Parathyroid adenoma (tissue), 2 donors: ENCODE measurements around the gene MRPS31.
"Not testable (repeated sequence)": the region's sequence is repeated elsewhere in the genome, so short reads cannot be mapped to it uniquely, and the experiment has no call there.

Source experiments
- H2AFZ ChIP-seq: fragments of 300-600 bp; sonication (generic); one replicate; pipeline ENCODE4 v1.7.0; 2017; ENCODE audit warnings: antibody characterized with exemption, mild to moderate bottlenecking
- H3K27ac ChIP-seq: fragments of 300-600 bp; sonication (generic); one replicate; pipeline ENCODE4 v1.7.0; 2017
- H3K27me3 ChIP-seq: fragments of 300-600 bp; sonication (generic); one replicate; pipeline ENCODE4 v1.7.0; 2017; ENCODE audit warnings: low read length; ENCODE audit not compliant: control insufficient read depth, insufficient read depth
- H3K36me3 ChIP-seq: fragments of 300-600 bp; sonication (generic); one replicate; pipeline ENCODE4 v1.7.0; 2017; ENCODE audit warnings: low read length; ENCODE audit not compliant: control insufficient read depth, insufficient read depth
- H3K4me1 ChIP-seq: fragments of 300-600 bp; sonication (generic); one replicate; pipeline ENCODE4 v1.7.0; 2017; ENCODE audit warnings: control low read depth
- H3K4me2 ChIP-seq: fragments of 300-600 bp; sonication (generic); one replicate; pipeline ENCODE4 v1.7.0; 2017; ENCODE audit warnings: low read length
- H3K4me3 ChIP-seq: fragments of 300-600 bp; sonication (generic); one replicate; pipeline ENCODE4 v1.7.0; 2017; ENCODE audit warnings: low read depth, low read length
- H3K79me2 ChIP-seq: fragments of 300-600 bp; sonication (generic); one replicate; pipeline ENCODE4 v1.7.0; 2017; ENCODE audit warnings: control low read depth
- H3K9ac ChIP-seq: fragments of 300-600 bp; sonication (generic); one replicate; pipeline ENCODE4 v1.7.0; 2017; ENCODE audit warnings: mild to moderate bottlenecking
- H3K9me3 ChIP-seq: fragments of 300-600 bp; sonication (generic); one replicate; pipeline ENCODE4 v1.7.0; 2017; ENCODE audit warnings: low read length; ENCODE audit not compliant: control insufficient read depth
- TF ChIP-seq, protein P1 (sequence below): fragments of 300-600 bp; sonication (generic); IDR thresholded peaks from one replicate; pipeline ENCODE4 v1.7.0; 2017; ENCODE audit warnings: antibody characterized with exemption, mild to moderate bottlenecking
- donor health status: primary hyperparathyroidism.

Gene MRPS31

GRCh38 chr13:40787062-40787461 is 16.1 kb upstream of the MRPS31 start:
- Histone ChIP-seq H3K27me3 (no peaks in the 10 kb centered on the region), H3K9me3 (no peaks in the 10 kb centered on the region), H3K36me3 (no peaks in the 10 kb centered on the region), H2AFZ (no peak overlapping the region), H3K9ac (no peak overlapping the region), H3K4me3 (no peak overlapping the region), H3K4me2 (no peak overlapping the region), H3K79me2 (no peaks in the 10 kb centered on the region), H3K27ac (no peak overlapping the region), H3K4me1 (no peaks in the 10 kb centered on the region)
- TF ChIP-seq, protein P1, sequence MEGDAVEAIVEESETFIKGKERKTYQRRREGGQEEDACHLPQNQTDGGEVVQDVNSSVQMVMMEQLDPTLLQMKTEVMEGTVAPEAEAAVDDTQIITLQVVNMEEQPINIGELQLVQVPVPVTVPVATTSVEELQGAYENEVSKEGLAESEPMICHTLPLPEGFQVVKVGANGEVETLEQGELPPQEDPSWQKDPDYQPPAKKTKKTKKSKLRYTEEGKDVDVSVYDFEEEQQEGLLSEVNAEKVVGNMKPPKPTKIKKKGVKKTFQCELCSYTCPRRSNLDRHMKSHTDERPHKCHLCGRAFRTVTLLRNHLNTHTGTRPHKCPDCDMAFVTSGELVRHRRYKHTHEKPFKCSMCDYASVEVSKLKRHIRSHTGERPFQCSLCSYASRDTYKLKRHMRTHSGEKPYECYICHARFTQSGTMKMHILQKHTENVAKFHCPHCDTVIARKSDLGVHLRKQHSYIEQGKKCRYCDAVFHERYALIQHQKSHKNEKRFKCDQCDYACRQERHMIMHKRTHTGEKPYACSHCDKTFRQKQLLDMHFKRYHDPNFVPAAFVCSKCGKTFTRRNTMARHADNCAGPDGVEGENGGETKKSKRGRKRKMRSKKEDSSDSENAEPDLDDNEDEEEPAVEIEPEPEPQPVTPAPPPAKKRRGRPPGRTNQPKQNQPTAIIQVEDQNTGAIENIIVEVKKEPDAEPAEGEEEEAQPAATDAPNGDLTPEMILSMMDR, result no peak

DNA sequence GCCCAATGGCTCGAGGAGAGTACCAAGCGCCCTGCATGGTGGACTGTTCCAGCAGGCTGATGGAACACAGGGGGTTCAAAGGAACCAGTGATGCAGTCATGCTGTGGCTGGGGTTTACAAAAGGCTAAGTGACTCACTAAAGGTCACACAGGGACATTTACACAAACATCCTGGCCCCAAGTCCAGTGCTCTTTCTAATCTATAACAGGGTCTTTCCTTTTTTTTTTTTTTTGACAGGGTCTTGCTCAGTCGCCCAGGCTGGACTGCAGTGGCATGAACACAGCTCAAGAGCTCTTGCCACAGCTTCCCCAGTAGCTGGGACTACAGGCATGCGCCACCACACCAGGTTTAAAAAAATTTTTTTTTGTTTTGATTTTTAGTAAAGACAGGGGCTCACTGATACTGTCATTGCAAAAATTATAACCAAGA is 15.6 kb upstream of the MRPS31 start:
- Histone ChIP-seq H2AFZ (no peak overlapping the region), H3K36me3 (no peaks in the 10 kb centered on the region), H3K27me3 (no peaks in the 10 kb centered on the region), H3K9me3 (no peaks in the 10 kb centered on the region), H3K79me2 (no peaks in the 10 kb centered on the region), H3K4me1 (no peaks in the 10 kb centered on the region), H3K4me3 (no peak overlapping the region), H3K27ac (no peak overlapping the region), H3K4me2 (no peak overlapping the region), H3K9ac (no peak overlapping the region)
- TF ChIP-seq, protein P1, result no peak

- H2AFZ ChIP-seq, result no peak overlapping the region
- H3K4me1 ChIP-seq, result no peaks in the 10 kb centered on the region
- no peak overlapping the region for H3K9ac ChIP-seq
- no peaks in the 10 kb centered on the region for H3K9me3 ChIP-seq
- no peaks in the 10 kb centered on the region for H3K36me3 ChIP-seq
- TF ChIP-seq, protein P1, result no peak
- no peaks in the 10 kb centered on the region for H3K27me3 ChIP-seq
- no peak overlapping the region for H3K4me2 ChIP-seq
- no peaks in the 10 kb centered on the region for H3K79me2 ChIP-seq
- H3K4me3 ChIP-seq, result no peak overlapping the region
- H3K27ac ChIP-seq, result no peak overlapping the region
These were observed 13.6 kb upstream of the MRPS31 start for GRCh38 chr13:40784540-40784939.

DNA sequence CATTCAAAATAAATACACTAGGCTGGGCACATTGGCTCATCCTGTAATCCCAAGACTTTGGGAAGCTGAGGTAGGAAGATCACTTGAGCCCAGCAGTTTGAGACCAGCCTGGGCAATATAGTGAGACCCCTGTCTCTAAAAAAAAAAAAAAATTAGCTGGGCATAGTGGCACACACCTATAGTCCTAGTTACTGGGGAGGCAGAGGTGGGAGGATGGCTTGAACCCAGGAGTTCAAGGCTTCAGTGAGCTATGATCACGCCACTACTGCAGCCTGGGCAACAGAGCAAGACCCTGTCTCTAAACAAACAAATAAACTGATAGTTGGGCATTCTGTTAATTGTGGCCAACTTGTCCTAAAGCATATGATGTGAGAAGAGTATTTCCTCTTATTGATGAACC is 12.0 kb upstream of the MRPS31 start:
- H3K27ac ChIP-seq, H3K9ac ChIP-seq, H3K9me3 ChIP-seq, H3K4me2 ChIP-seq, H3K27me3 ChIP-seq, H3K4me3 ChIP-seq, H3K79me2 ChIP-seq, H3K4me1 ChIP-seq, H2AFZ ChIP-seq, H3K36me3 ChIP-seq: not testable (repeated sequence)

GRCh38 chr13:40781717-40782116 is 10.7 kb upstream of the MRPS31 start:
- no peak overlapping the region for H3K27ac ChIP-seq
- no peak overlapping the region for H3K9ac ChIP-seq
- H3K36me3 ChIP-seq, result no peaks in the 10 kb centered on the region
- H2AFZ ChIP-seq, result no peak overlapping the region
- no peak overlapping the region for H3K4me2 ChIP-seq
- TF ChIP-seq, protein P1, result no peak
- H3K79me2 ChIP-seq, result no peaks in the 10 kb centered on the region
- no peaks in the 10 kb centered on the region for H3K9me3 ChIP-seq
- no peaks in the 10 kb centered on the region for H3K27me3 ChIP-seq
- H3K4me1 ChIP-seq, result no peaks in the 10 kb centered on the region
- no peak overlapping the region for H3K4me3 ChIP-seq
